Measurements from ENCODE around the gene ALDH1L2. TPM values are rescaled to one million over a fixed set of nuclear protein-coding genes. Genes with fewer than 3 reads are reported as not detected.

ALDH1L2 gene
- total and polyA plus RNA-seq, 9 of the 15 experiments (the other 6 are each of a cell fraction or from before 2014, with no cell fraction given) = 1.1 to 9.9 (median 3.8) TPM

DNA sequence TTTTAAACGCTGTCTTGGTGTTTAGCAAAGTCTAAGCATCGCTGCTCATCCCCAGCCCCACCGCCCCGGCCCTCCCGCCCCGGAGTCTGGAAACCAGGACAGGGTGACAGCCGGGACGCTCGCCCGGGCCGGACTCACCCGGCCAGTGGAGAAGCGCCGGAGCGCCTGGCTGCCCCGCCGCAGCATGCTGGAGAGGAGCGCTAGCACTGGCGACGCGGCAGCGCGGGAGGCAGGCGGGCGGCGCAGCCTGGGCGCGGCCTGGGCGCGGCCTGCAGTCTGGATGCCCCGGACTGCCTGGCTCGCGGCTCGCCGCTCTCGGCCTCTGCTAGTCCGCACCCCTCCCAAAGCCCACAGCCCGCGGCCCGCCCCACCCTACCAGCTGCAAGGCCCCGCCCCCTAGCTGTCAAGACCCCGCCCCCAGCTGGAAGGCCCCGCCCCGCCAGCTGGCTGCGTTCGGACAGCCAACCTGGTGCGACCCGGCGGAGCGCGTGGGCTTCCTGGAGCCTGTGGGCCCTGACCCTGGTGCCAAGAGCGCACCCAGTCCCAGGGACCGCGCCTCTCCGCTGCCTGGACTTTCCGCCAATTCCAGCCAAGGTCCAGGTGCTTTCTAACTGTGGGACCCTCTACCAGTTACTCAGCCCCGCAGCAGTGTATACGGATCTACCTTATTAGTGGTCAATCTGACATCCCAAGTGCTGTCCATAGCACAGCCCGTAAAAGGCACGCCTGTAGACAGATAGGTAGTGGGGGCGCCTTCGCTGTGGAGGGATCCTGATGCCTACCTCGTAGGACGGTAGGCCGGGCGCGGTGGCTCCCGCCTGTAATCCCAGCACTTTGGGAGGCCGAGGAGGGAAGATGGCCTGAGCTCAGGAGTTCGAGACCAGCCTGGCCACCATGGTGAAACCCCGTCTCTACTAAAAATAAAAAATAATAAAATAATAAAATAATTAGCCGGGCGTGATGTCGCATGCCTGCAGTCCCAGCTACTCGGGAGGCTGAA is at the start of gene ALDH1L2 (continued):
- TF ChIP-seq, protein P1, sequence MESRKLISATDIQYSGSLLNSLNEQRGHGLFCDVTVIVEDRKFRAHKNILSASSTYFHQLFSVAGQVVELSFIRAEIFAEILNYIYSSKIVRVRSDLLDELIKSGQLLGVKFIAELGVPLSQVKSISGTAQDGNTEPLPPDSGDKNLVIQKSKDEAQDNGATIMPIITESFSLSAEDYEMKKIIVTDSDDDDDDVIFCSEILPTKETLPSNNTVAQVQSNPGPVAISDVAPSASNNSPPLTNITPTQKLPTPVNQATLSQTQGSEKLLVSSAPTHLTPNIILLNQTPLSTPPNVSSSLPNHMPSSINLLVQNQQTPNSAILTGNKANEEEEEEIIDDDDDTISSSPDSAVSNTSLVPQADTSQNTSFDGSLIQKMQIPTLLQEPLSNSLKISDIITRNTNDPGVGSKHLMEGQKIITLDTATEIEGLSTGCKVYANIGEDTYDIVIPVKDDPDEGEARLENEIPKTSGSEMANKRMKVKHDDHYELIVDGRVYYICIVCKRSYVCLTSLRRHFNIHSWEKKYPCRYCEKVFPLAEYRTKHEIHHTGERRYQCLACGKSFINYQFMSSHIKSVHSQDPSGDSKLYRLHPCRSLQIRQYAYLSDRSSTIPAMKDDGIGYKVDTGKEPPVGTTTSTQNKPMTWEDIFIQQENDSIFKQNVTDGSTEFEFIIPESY (CRISPR knock-in tag; IDR thresholded peaks at IDR 0.05) = peak; percentile 81; the same call in 1 of the 2 replicates
- TF ChIP-seq, protein P2, sequence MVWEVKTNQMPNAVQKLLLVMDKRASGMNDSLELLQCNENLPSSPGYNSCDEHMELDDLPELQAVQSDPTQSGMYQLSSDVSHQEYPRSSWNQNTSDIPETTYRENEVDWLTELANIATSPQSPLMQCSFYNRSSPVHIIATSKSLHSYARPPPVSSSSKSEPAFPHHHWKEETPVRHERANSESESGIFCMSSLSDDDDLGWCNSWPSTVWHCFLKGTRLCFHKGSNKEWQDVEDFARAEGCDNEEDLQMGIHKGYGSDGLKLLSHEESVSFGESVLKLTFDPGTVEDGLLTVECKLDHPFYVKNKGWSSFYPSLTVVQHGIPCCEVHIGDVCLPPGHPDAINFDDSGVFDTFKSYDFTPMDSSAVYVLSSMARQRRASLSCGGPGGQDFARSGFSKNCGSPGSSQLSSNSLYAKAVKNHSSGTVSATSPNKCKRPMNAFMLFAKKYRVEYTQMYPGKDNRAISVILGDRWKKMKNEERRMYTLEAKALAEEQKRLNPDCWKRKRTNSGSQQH (CRISPR knock-in tag; IDR thresholded peaks at IDR 0.05) = no peak
- no peak for TF ChIP-seq TEAD2 (tag; IDR thresholded peaks at IDR 0.05)
- TF ChIP-seq NCOA2 (IDR thresholded peaks at IDR 0.05; ENCODE audit: partially characterized antibody in 2 of 2) = no peak
- no peak for TF ChIP-seq TFAM (CRISPR knock-in tag; conservative IDR thresholded peaks at IDR 0.05)
- no peak for TF ChIP-seq ZZZ3 (IDR thresholded peaks at IDR 0.05)
- TF ChIP-seq, protein P3, sequence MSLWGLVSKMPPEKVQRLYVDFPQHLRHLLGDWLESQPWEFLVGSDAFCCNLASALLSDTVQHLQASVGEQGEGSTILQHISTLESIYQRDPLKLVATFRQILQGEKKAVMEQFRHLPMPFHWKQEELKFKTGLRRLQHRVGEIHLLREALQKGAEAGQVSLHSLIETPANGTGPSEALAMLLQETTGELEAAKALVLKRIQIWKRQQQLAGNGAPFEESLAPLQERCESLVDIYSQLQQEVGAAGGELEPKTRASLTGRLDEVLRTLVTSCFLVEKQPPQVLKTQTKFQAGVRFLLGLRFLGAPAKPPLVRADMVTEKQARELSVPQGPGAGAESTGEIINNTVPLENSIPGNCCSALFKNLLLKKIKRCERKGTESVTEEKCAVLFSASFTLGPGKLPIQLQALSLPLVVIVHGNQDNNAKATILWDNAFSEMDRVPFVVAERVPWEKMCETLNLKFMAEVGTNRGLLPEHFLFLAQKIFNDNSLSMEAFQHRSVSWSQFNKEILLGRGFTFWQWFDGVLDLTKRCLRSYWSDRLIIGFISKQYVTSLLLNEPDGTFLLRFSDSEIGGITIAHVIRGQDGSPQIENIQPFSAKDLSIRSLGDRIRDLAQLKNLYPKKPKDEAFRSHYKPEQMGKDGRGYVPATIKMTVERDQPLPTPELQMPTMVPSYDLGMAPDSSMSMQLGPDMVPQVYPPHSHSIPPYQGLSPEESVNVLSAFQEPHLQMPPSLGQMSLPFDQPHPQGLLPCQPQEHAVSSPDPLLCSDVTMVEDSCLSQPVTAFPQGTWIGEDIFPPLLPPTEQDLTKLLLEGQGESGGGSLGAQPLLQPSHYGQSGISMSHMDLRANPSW (CRISPR knock-in tag; IDR thresholded peaks at IDR 0.05) = no peak
- peak; percentile 30 for TF ChIP-seq ZFX (CRISPR knock-in tag; IDR thresholded peaks at IDR 0.05)
- no peak for TF ChIP-seq ATF2 (CRISPR knock-in tag; IDR thresholded peaks at IDR 0.05)
- TF ChIP-seq, protein P4, sequence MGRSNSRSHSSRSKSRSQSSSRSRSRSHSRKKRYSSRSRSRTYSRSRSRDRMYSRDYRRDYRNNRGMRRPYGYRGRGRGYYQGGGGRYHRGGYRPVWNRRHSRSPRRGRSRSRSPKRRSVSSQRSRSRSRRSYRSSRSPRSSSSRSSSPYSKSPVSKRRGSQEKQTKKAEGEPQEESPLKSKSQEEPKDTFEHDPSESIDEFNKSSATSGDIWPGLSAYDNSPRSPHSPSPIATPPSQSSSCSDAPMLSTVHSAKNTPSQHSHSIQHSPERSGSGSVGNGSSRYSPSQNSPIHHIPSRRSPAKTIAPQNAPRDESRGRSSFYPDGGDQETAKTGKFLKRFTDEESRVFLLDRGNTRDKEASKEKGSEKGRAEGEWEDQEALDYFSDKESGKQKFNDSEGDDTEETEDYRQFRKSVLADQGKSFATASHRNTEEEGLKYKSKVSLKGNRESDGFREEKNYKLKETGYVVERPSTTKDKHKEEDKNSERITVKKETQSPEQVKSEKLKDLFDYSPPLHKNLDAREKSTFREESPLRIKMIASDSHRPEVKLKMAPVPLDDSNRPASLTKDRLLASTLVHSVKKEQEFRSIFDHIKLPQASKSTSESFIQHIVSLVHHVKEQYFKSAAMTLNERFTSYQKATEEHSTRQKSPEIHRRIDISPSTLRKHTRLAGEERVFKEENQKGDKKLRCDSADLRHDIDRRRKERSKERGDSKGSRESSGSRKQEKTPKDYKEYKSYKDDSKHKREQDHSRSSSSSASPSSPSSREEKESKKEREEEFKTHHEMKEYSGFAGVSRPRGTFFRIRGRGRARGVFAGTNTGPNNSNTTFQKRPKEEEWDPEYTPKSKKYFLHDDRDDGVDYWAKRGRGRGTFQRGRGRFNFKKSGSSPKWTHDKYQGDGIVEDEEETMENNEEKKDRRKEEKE (IDR thresholded peaks at IDR 0.05; ENCODE audit: borderline replicate concordance in 1 of 2, control insufficient read depth in 1 of 2, low read depth in 2 of 2, low read length in 1 of 2) = no peak

Data from K562 (cell line).